ENCODE results near the gene CBLL1.

Gene CBLL1

GRCh38 chr7:107810626-107811025 is 66.7 kb downstream of the CBLL1 start:
- DNase-seq (ENCODE audit: low read depth, low spot score) = no peak
- no peak overlapping the region for H3K4me3 ChIP-seq (ENCODE audit: low read length)
- no CpG with 5 or more reads among the region's 3 CpGs for WGBS (ENCODE audit: insufficient coverage, insufficient read length)

More at GRCh38 chr7:107810626-107811025, 66.7 kb downstream of the CBLL1 start:
- no peaks in the 10 kb centered on the region for H3K27me3 ChIP-seq (ENCODE audit: control insufficient read depth, insufficient read depth, low read length)
- H3K9me3 ChIP-seq (ENCODE audit: control insufficient read depth, insufficient read depth, low read length) = no peaks in the 10 kb centered on the region
- H3K36me3 ChIP-seq (ENCODE audit: control insufficient read depth, insufficient read depth, low read length) = no peaks in the 10 kb centered on the region
- no peak overlapping the region for H3K27ac ChIP-seq (ENCODE audit: low read length)
- no peaks in the 10 kb centered on the region for H3K4me1 ChIP-seq (ENCODE audit: control insufficient read depth, insufficient read depth, low read length)
